SJCRH30 (cell line): ENCODE results near the gene SPARCL1. TPM values are rescaled to one million over a fixed set of nuclear protein-coding genes. Genes with fewer than 3 reads are reported as not detected.
"Not testable (repeated sequence)": the region's sequence is repeated elsewhere in the genome, so short reads cannot be mapped to it uniquely, and the experiment has no call there.

ENCODE experiments used
- DNase-seq, 2 experiments: peaks; one replicate each; pipeline ENCODE4 v3.0.0-alpha.2; 2015 to 2020
- H3K27ac ChIP-seq: fragments of 250-450 bp; sonication (Bioruptor Pico); 2 replicates; pipeline ENCODE4 v1.5.1; 2020; ENCODE audit warnings: mild to moderate bottlenecking, moderate library complexity
- H3K27me3 ChIP-seq: fragments of 250-450 bp; sonication (Bioruptor Pico); 2 replicates; pipeline ENCODE4 v1.5.1; 2020; ENCODE audit warnings: mild to moderate bottlenecking, moderate library complexity
- H3K36me3 ChIP-seq: fragments of 250-450 bp; sonication (Bioruptor Pico); 2 replicates; pipeline ENCODE4 v1.5.1; 2020; ENCODE audit warnings: mild to moderate bottlenecking, moderate library complexity
- H3K4me1 ChIP-seq: fragments of 250-450 bp; sonication (Bioruptor Pico); 2 replicates; pipeline ENCODE4 v1.5.1; 2020; ENCODE audit warnings: mild to moderate bottlenecking, moderate library complexity
- H3K4me3 ChIP-seq: fragments of 250-450 bp; sonication (Bioruptor Pico); 2 replicates; pipeline ENCODE4 v1.5.1; 2020; ENCODE audit warnings: mild to moderate bottlenecking, moderate library complexity
- H3K9me3 ChIP-seq: fragments of 250-450 bp; sonication (Bioruptor Pico); replicated peaks from 2 replicates; pipeline ENCODE4 v1.5.1; 2020; ENCODE audit warnings: mild to moderate bottlenecking, moderate library complexity
- total RNA-seq: library from RNA; depleted of rRNA; stranded (reverse); fragments of >200 nt; shearing (Covaris generic); gene quantifications from 2 replicates; pipeline ENCODE4 v1.2.3, GENCODE V29; 2014; rRNA removed

SPARCL1 gene, protein sequence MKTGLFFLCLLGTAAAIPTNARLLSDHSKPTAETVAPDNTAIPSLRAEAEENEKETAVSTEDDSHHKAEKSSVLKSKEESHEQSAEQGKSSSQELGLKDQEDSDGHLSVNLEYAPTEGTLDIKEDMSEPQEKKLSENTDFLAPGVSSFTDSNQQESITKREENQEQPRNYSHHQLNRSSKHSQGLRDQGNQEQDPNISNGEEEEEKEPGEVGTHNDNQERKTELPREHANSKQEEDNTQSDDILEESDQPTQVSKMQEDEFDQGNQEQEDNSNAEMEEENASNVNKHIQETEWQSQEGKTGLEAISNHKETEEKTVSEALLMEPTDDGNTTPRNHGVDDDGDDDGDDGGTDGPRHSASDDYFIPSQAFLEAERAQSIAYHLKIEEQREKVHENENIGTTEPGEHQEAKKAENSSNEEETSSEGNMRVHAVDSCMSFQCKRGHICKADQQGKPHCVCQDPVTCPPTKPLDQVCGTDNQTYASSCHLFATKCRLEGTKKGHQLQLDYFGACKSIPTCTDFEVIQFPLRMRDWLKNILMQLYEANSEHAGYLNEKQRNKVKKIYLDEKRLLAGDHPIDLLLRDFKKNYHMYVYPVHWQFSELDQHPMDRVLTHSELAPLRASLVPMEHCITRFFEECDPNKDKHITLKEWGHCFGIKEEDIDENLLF
- total RNA-seq = 0.18 TPM in 1 of 2 replicates, not detected in the other

DNA sequence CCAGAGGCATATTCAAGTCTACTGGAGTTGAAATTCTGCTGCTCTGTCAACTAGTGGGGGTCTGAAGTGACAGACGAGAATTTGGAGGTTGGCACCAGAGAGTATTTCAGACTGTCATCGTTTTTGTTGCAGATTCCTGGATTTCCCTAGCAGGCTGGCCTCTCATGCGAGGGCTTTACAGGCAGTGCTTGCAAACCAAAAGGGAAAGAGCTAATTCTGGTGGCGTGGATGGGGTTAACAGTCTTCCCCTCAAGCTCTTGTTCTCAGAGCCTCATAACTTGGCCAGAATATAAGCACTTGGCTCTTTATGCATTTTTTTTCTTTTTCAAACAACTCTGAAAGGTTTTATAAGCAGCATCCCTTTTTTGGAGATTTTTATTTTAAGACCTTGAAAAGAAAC lies at the start of gene SPARCL1:
Gene SPARCL1 (minus strand): TSS at position 190 of the 400 bp plus-strand sequence. CDS start 29,802 bp downstream, outside the sequence.
- Histone ChIP-seq H3K9me3 (peaks cover 4% of the 10 kb centered on the region), H3K4me3 (no peak within 1 kb of the TSS), H3K4me1 (peaks cover 11% of the 10 kb centered on the region; the same call in 1 of the 2 replicates), H3K27me3 (no peaks in the 10 kb centered on the region), H3K36me3 (no peaks in the 10 kb centered on the region), H3K27ac (no peak within 1 kb of the TSS)
- DNase-seq = no peak

DNA sequence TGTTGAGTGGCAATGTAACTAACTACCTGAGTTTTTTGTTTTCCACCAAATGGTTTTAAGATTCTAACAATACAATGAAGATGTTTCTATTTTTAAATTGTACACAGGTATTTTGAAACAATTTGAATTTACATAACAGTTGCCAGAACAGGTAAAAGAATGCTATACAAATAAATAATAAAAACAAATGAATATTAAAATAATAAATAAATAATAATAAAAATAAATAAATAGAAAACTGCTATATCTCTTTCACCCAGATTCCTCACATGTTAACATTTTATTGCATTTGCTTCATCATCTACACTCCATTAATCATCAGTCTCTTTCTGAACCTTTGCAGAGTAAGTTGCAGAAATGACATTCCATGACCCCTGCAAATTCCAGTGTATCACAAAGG lies 46.8 kb upstream of the SPARCL1 start:
- Histone ChIP-seq H3K36me3 (no peaks in the 10 kb centered on the region), H3K27me3 (no peaks in the 10 kb centered on the region), H3K4me3 (no peak overlapping the region), H3K4me1 (no peaks in the 10 kb centered on the region), H3K27ac (no peak overlapping the region), H3K9me3 (no peaks in the 10 kb centered on the region)
- DNase-seq = no peak

DNA sequence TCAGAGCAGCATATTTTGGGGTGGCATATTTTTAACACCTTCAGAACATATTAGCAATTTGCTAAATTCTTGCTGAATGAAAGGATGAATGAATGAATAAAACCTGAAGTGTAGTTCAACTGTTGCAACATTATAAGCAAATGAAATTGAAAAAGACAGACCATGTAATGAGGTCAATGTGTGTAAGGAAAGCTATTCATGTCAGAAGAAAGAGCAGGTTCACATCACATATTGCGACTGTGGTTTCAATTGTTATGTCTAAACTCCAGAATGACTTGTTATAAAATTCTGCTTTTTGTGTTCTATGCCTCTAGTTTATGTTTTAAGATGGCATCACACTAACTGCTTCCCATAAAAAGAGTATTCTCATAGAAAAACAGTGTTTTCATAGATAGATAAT lies 46.2 kb upstream of the SPARCL1 start:
- Histone ChIP-seq H3K36me3 (no peaks in the 10 kb centered on the region), H3K9me3 (no peaks in the 10 kb centered on the region), H3K27ac (no peak overlapping the region), H3K4me1 (no peaks in the 10 kb centered on the region), H3K27me3 (no peaks in the 10 kb centered on the region), H3K4me3 (no peak overlapping the region)
- no peak for DNase-seq

DNA sequence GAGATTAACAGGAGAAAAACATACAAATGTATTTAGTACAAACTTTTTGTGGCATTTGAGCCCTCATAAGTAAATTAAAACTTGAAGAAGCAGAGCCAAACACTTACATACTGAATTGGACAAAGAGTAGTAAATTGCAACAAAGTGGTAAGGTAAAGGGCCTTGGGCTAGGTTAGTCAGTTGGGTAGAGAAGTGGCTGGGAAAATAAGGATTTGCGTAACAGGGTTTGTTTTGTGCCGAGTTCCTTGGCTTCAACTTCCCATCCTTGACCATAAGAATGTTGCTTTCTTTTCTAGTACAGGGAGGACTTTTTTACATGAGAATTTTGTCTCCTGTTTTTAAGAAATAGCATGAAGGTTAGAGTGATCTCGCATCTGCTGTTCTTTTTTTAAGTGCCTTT lies 45.8 kb upstream of the SPARCL1 start:
- Histone ChIP-seq H3K27me3 (no peaks in the 10 kb centered on the region), H3K4me1 (no peaks in the 10 kb centered on the region), H3K36me3 (no peaks in the 10 kb centered on the region), H3K4me3 (no peak overlapping the region), H3K9me3 (no peaks in the 10 kb centered on the region), H3K27ac (no peak overlapping the region)
- no peak for DNase-seq

DNA sequence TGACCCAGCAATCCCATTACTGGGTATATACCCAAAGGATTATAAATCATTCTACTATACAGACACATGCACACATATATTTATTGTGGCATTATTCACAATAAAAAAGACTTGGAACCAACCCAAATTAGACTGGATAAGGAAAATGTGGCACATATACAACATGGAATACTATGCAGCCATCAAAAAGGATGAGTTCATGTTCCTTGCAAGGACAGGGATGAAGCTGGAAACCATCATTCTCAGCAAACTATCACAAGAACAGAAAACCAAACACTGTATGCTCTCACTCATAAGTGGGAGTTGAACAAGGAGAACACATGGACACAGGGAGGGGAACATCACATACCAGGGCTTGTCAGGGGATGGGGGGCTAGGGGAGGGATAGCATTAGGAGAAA lies 45.2 kb upstream of the SPARCL1 start:
- not testable (repeated sequence) for H3K9me3 ChIP-seq, H3K4me1 ChIP-seq, H3K4me3 ChIP-seq, H3K27me3 ChIP-seq, H3K36me3 ChIP-seq, DNase-seq, H3K27ac ChIP-seq

DNA sequence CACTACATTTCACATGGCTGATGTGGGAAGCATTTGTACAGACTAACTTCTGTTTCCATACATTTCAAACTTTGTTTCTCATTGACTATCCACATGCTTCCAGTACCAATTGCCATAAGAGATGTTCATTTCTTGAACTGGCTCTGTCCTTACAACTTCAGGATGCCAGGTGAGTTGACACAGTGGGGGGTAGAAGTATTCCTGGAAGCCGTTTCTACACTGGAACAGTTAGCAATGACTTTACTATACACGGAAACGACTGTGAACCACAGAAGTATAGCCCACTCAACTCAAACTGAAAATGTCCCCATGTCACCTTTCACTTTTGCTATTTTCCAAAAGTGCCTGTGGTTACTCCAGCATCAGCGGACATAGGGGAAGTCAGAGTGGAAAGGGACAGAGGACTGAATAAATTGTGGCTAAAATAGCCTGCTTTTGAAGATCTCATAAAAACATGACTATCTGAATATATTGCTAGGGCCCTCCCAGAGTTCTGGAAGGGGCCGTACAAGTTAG lies 41.2 kb upstream of the SPARCL1 start:
- Histone ChIP-seq H3K9me3 (no peaks in the 10 kb centered on the region), H3K27me3 (no peaks in the 10 kb centered on the region), H3K36me3 (no peaks in the 10 kb centered on the region; the same call in 1 of the 2 replicates), H3K27ac (no peak overlapping the region), H3K4me3 (no peak overlapping the region), H3K4me1 (peaks cover 2% of the 10 kb centered on the region; the same call in 1 of the 2 replicates)
- no peak for DNase-seq

DNA sequence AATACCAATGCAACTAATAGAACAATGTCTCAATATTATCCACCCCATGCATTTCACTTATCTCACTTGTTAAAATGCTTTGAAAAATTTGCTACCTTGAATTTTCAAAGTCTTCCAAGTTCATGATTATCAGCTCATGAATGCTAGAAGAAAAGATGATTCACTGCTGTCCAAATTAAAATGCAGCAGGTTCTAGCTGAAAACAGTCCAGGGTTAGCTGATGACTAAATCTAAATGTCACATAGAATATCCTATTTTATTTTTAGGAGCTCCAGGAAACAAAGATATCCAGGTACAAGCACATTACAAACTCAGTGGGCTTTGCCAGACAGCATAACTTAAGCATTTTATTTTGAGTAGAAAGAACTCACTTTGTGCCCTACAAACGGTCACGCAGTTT lies 38.0 kb upstream of the SPARCL1 start:
- DNase-seq = no peak
- H3K9me3 ChIP-seq = no peaks in the 10 kb centered on the region
- no peak overlapping the region for H3K4me3 ChIP-seq
- no peaks in the 10 kb centered on the region for H3K27me3 ChIP-seq
- H3K36me3 ChIP-seq = no peaks in the 10 kb centered on the region; the same call in 1 of the 2 replicates
- H3K4me1 ChIP-seq = peaks cover 2% of the 10 kb centered on the region; the same call in 1 of the 2 replicates
- H3K27ac ChIP-seq = no peak overlapping the region

DNA sequence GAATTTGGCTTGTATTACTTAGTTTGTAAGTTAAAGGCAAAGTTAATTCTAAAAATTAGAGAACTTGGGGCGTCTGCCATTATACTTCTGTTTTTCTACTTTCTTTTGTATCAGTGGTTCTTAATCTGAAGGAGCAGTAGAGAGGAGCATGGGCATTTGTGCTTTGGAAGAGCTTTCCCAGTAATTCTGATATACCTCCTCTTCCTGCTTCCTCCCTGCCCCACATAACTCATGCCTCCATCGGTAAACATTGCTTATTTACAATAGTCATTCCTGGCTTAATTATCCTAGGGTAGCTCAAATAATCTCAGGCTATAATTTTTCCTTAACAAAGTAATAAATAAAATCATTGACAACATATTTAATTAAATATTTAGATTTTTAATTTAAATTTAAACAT lies 37.1 kb upstream of the SPARCL1 start:
- H3K27ac ChIP-seq = no peak overlapping the region
- peaks cover 2% of the 10 kb centered on the region; the same call in 1 of the 2 replicates for H3K4me1 ChIP-seq
- no peaks in the 10 kb centered on the region for H3K9me3 ChIP-seq
- no peak for DNase-seq
- H3K4me3 ChIP-seq = no peak overlapping the region
- no peaks in the 10 kb centered on the region; the same call in 1 of the 2 replicates for H3K36me3 ChIP-seq
- no peaks in the 10 kb centered on the region for H3K27me3 ChIP-seq

DNA sequence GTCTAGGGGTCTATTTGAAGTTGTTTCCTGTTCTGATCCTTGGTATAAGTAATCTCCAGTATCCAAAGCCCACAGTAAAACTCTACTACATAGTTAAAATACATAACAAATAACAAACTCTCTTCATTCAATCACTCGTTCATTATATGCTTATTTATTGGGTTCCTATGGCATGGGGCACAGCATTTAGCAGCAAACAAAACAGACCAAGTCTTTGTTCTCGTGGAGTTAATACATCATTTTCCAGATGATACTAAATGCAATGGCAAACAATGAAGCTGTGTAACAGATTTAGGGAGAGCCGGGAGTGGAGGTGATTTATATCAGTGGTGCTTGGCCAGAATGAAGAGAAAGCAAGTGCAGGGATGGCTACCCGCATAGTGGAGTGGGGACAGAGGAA lies 36.6 kb upstream of the SPARCL1 start:
- no peak overlapping the region for H3K4me3 ChIP-seq
- H3K27ac ChIP-seq = no peak overlapping the region
- H3K4me1 ChIP-seq = peaks cover 2% of the 10 kb centered on the region; the same call in 1 of the 2 replicates
- no peaks in the 10 kb centered on the region; the same call in 1 of the 2 replicates for H3K36me3 ChIP-seq
- no peak for DNase-seq
- no peaks in the 10 kb centered on the region for H3K27me3 ChIP-seq
- no peaks in the 10 kb centered on the region for H3K9me3 ChIP-seq

DNA sequence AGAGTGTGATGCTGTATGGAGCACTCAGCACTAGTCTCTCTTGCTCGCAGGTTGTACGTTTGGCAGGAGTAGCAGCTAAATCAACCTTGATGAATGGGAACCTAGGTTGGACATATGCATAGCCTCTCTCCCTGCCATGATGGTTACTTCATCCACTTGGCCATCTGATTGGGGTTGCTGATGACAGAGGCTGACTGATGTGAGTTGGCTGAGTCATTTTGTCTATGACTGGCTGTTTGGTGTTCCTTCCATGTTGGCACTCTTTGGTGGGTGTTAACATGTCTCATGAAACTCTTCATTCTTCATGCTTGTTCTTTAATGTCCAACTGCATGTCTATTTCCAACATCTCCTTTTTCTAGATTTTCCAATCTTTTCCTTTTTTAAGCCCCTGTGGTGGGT lies 31.6 kb upstream of the SPARCL1 start:
- Histone ChIP-seq H3K9me3 (peaks cover 3% of the 10 kb centered on the region; the same call in 1 of the 2 replicates), H3K27ac (no peak overlapping the region), H3K27me3 (no peaks in the 10 kb centered on the region), H3K36me3 (no peaks in the 10 kb centered on the region), H3K4me3 (no peak overlapping the region), H3K4me1 (peaks cover 17% of the 10 kb centered on the region)
- DNase-seq = no peak

DNA sequence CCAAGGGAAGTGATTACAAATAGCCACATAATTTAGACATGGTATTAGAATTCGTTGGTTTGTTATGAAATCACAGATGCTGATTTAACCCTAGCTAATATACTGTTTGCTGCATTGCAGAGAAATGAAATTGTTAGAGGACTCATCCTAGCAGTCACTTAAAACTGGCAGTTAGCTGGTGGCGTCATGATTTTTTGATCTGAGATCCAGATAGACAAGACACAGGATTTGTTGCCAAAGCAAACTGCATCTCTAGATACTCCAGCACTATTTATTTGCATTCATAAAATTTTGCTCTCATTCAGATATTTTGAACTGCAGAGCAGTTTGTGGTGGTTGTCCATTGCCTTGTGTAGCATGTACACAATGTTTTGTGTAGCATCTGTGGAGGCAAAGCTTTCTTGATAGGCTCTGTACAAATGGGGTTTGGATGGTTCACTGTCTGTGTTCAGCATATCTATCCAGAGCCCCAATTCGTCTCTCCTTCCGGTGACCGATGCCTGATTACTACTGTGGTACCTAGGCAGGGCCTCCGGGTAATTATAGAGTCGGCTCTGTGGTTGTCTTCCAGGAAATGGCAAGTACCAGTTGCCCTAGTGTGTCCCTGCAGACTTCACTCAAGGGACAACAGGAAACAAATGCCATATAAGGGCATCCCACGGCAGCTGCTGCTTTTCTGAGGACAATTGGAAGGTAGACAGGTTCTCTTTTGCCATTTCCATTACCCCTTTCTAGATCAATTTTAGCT lies 30.1 kb upstream of the SPARCL1 start:
- Histone ChIP-seq H3K4me3 (no peak overlapping the region), H3K27me3 (no peaks in the 10 kb centered on the region), H3K36me3 (no peaks in the 10 kb centered on the region), H3K9me3 (peaks cover 3% of the 10 kb centered on the region; the same call in 1 of the 2 replicates), H3K27ac (peak overlapping the region; percentile 21), H3K4me1 (peaks cover 17% of the 10 kb centered on the region)
- DNase-seq = peak; percentile 89 to 96

DNA sequence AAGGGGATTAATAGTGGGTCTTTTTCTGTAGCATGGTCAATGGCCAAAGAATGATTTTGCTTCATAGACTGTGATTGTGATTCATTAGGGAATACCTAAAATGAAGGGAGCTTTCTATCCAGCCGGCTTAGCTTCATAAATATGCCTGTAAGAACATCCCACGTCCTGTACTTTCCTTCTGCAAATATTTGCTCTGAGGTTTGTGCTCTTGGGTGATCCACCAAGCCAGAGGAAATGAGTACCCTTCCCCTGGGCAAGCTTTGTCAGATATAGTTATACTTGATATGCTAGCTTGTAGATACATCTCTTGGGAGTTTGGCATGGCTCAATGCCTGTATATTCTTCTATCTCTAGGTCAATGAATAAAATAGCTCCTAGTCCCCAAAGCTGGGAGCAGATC lies 28.2 kb upstream of the SPARCL1 start:
- Histone ChIP-seq H3K27ac (no peak overlapping the region), H3K4me3 (no peak overlapping the region), H3K9me3 (peaks cover 3% of the 10 kb centered on the region; the same call in 1 of the 2 replicates), H3K4me1 (peaks cover 17% of the 10 kb centered on the region), H3K36me3 (no peaks in the 10 kb centered on the region), H3K27me3 (no peaks in the 10 kb centered on the region)
- no peak for DNase-seq

DNA sequence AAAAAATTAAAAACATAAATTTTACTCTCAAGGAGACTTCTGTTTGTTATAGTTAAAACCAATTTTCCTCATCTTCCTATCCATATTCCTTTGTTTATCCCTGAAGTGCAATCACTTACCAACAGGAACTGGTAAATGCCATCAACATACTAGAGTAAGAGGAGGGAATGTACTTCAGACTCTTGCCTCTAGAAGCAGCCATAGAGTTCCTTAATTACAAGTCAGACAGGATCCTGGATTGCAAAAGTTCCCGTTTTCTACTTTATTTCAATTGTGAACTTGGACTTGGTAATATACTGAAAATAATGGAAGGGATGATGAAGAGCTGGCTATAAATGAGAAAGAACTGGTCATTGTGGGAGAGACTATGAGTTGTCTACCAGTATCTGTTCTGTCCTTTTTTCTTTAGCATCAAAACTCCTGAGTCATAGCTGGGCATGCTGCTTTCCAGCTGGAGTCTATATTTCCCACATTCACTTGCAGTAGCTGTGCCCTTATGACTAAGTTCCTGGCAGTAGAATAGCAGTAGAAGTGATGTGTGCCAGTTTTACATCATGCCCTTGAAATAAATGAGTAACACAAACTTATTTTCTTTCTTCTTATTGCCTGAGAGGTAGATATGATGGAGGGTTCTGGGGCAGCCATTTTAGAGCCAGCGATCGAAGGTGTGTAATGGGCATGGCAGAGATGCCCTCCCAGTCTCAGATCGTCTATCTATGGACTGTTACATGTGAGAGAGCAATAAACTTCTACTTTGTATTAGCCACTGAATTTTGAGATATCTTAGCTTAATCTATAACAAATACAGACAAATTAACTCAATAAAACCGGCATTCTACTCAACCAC lies 26.8 kb upstream of the SPARCL1 start:
- no peak overlapping the region for H3K4me3 ChIP-seq
- no peaks in the 10 kb centered on the region for H3K36me3 ChIP-seq
- H3K27me3 ChIP-seq = no peaks in the 10 kb centered on the region
- H3K4me1 ChIP-seq = peaks cover 17% of the 10 kb centered on the region
- DNase-seq = no peak
- H3K9me3 ChIP-seq = peaks cover 3% of the 10 kb centered on the region; the same call in 1 of the 2 replicates
- H3K27ac ChIP-seq = no peak overlapping the region

DNA sequence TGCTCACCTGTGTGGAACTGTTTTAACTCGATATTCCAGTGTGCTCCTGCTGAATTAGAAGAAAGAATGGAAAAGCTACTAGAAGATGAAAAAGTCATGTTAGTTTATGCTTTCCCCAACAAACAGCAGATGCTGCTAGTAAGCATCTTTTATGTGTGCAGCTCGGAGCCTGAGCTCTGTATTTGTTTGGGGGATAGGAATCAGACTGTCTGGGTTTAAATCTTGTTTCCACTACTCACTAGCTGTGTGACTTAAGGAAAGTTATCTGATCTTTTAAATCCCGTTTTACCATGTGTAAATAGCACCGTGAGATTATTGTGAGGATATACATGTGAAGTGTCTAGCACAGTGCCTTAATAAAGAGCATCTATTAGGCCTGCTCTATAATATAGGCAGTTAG lies 24.0 kb upstream of the SPARCL1 start:
- no peaks in the 10 kb centered on the region; the same call in 1 of the 2 replicates for H3K9me3 ChIP-seq
- no peak overlapping the region for H3K27ac ChIP-seq
- DNase-seq = no peak
- peaks cover 2% of the 10 kb centered on the region; the same call in 1 of the 2 replicates for H3K4me1 ChIP-seq
- H3K36me3 ChIP-seq = no peaks in the 10 kb centered on the region
- no peak overlapping the region for H3K4me3 ChIP-seq
- no peaks in the 10 kb centered on the region for H3K27me3 ChIP-seq
